Measurements from ENCODE around the gene TMEM266. TPM values are rescaled to one million over a fixed set of nuclear protein-coding genes. Genes with fewer than 3 reads are reported as not detected.

The TMEM266 gene
- polyA plus RNA-seq, 3 donors = not detected

- Mint-ChIP-seq H3K27ac (no peak overlapping the region), H3K27me3 (ENCODE audit: low read depth in 3 of 3) (peaks cover 7 to 12% (median 11%) of the 10 kb centered on the region in 3 donors), H3K4me3 (no peak overlapping the region), H3K9me3 (peaks cover 1 to 10% (median 5%) of the 10 kb centered on the region in 7 donors), H3K4me1 (no peaks in the 10 kb centered on the region), H3K36me3 (no peaks in the 10 kb centered on the region)
- DNase-seq = no peak
- H4K20me1 ChIP-seq (ENCODE audit: insufficient read depth, low read length) = no peaks in the 10 kb centered on the region
- no peak overlapping the region for H3K27ac ChIP-seq (ENCODE audit: low read depth in 1 of 2, low read length in 2 of 2)
- no peak overlapping the region for H3K9ac ChIP-seq (ENCODE audit: insufficient read depth, low read length, poor library complexity, severe bottlenecking)
- H3K79me2 ChIP-seq (ENCODE audit: insufficient read depth, low read length) = no peaks in the 10 kb centered on the region
- no peak overlapping the region for H3K4me3 ChIP-seq (replicated peaks in 1 of 3; ENCODE audit: low read depth in 2 of 3, low read length in 3 of 3)
- no peaks in the 10 kb centered on the region for H3K4me1 ChIP-seq (ENCODE audit: control insufficient read depth in 1 of 2, insufficient read depth in 2 of 2, low read length in 2 of 2)
- intact Hi-C loops (cut with micrococcal nuclease) = no loop called here
- peaks cover 0 to 5% of the 10 kb centered on the region in 2 donors for H3K9me3 ChIP-seq (replicated peaks in 1 of 2; ENCODE audit: control insufficient read depth in 1 of 2, insufficient read depth in 1 of 2, low read length in 2 of 2)
- no peak overlapping the region for H2AFZ ChIP-seq (ENCODE audit: insufficient read depth, low read depth, low read length, poor library complexity, severe bottlenecking)
- no CpG with 5 or more reads among the region's 2 CpGs for WGBS (ENCODE audit: insufficient coverage)
- no peak for TF ChIP-seq CTCF (IDR thresholded peaks at IDR 0.05)
- H3K27me3 ChIP-seq (ENCODE audit: control insufficient read depth in 2 of 2, insufficient read depth in 2 of 2, low read length in 2 of 2) = no peaks in the 10 kb centered on the region
- no peak overlapping the region for H3K4me2 ChIP-seq (replicated peaks; ENCODE audit: extremely low read depth, low read length, poor library complexity, severe bottlenecking)
- no peaks in the 10 kb centered on the region for H3K36me3 ChIP-seq (replicated peaks in 1 of 2; ENCODE audit: control insufficient read depth in 1 of 2, insufficient read depth in 2 of 2, low read length in 2 of 2)
These were observed 40.6 kb downstream of the TMEM266 start for GRCh38 chr15:76100361-76100760.

GRCh38 chr15:76101655-76102054, 41.9 kb downstream of the TMEM266 start:
- TF ChIP-seq CTCF (IDR thresholded peaks at IDR 0.05) = no peak
- H3K27ac ChIP-seq (ENCODE audit: low read depth in 1 of 2, low read length in 2 of 2) = no peak overlapping the region
- H3K4me3 ChIP-seq (replicated peaks in 1 of 3; ENCODE audit: low read depth in 2 of 3, low read length in 3 of 3) = no peak overlapping the region
- WGBS (ENCODE audit: insufficient coverage) = 72% methylated on average over 2 of the region's 5 CpGs
- no peaks in the 10 kb centered on the region for H4K20me1 ChIP-seq (ENCODE audit: insufficient read depth, low read length)
- H3K9me3 ChIP-seq (replicated peaks in 1 of 2; ENCODE audit: control insufficient read depth in 1 of 2, insufficient read depth in 1 of 2, low read length in 2 of 2) = peaks cover 0 to 5% of the 10 kb centered on the region in 2 donors
- no peaks in the 10 kb centered on the region for H3K27me3 ChIP-seq (ENCODE audit: control insufficient read depth in 2 of 2, insufficient read depth in 2 of 2, low read length in 2 of 2)
- H3K79me2 ChIP-seq (ENCODE audit: insufficient read depth, low read length) = no peaks in the 10 kb centered on the region
- no peak overlapping the region for H2AFZ ChIP-seq (ENCODE audit: insufficient read depth, low read depth, low read length, poor library complexity, severe bottlenecking)
- no peaks in the 10 kb centered on the region for H3K4me1 Mint-ChIP-seq
- DNase-seq = no peak
- no peaks in the 10 kb centered on the region for H3K36me3 ChIP-seq (replicated peaks in 1 of 2; ENCODE audit: control insufficient read depth in 1 of 2, insufficient read depth in 2 of 2, low read length in 2 of 2)
- H3K9ac ChIP-seq (ENCODE audit: insufficient read depth, low read length, poor library complexity, severe bottlenecking) = no peak overlapping the region
- H3K27me3 Mint-ChIP-seq (ENCODE audit: low read depth in 3 of 3) = peaks cover 5 to 9% (median 9%) of the 10 kb centered on the region in 3 donors
- H3K9me3 Mint-ChIP-seq = peaks cover 1 to 10% (median 4%) of the 10 kb centered on the region in 7 donors
- H3K4me2 ChIP-seq (replicated peaks; ENCODE audit: extremely low read depth, low read length, poor library complexity, severe bottlenecking) = no peak overlapping the region
- intact Hi-C loops (cut with micrococcal nuclease) = no loop called here
- no peak overlapping the region for H3K4me3 Mint-ChIP-seq
- no peak overlapping the region for H3K27ac Mint-ChIP-seq
- no peaks in the 10 kb centered on the region for H3K4me1 ChIP-seq (ENCODE audit: control insufficient read depth in 1 of 2, insufficient read depth in 2 of 2, low read length in 2 of 2)
- H3K36me3 Mint-ChIP-seq = no peaks in the 10 kb centered on the region

Data from CD14-positive monocyte (primary cell).